K562 (cell line): ENCODE results near the gene CMTR1. TPM values are rescaled to one million over a fixed set of nuclear protein-coding genes. Genes with fewer than 3 reads are reported as not detected.

Experiments
- ESRRB ChIP-seq: fragments of 250-450 bp; sonication (Bioruptor Pico); IDR thresholded peaks from 2 replicates; pipeline ENCODE4 v1.5.0; 2020; ENCODE audit warnings: mild to moderate bottlenecking, moderate library complexity, borderline replicate concordance
- GABPB1 ChIP-seq: sonication (generic); formaldehyde crosslinking; IDR thresholded peaks from 2 replicates; pipeline ENCODE4 v1.8.0; 2022; ENCODE audit warnings: mild to moderate bottlenecking, missing genetic modification reagents
- HDGF ChIP-seq: fragments of 450-650 bp; IDR thresholded peaks from 2 replicates; pipeline ENCODE4 v1.6.1; 2016
- IFI16 ChIP-seq: fragments of 250-450 bp; sonication (Bioruptor Pico); IDR thresholded peaks from 2 replicates; pipeline ENCODE4 v2.1.2; 2022; ENCODE audit warnings: mild to moderate bottlenecking, inconsistent platforms
- JUNB ChIP-seq: fragments of 450-650 bp; formaldehyde crosslinking; conservative IDR thresholded peaks from 2 replicates; pipeline ENCODE4 v1.4.0; 2020; ENCODE audit warnings: mild to moderate bottlenecking
- MCM2 ChIP-seq: fragments of 450-650 bp; IDR thresholded peaks from 2 replicates; pipeline ENCODE4 v1.6.1; 2017; ENCODE audit warnings: low read depth, mild to moderate bottlenecking
- MNT ChIP-seq, 2 experiments: fragments of 450-650 bp; conservative IDR thresholded peaks; 2 replicates each; pipeline ENCODE4 v1.6.1; 2017; ENCODE audit warnings: mild to moderate bottlenecking in 2 of 2, moderate library complexity in 2 of 2
- NBN ChIP-seq: fragments of 450-650 bp; IDR thresholded peaks from 2 replicates; pipeline ENCODE4 v1.6.1; 2016; ENCODE audit warnings: low read depth, mild to moderate bottlenecking
- NUFIP1 ChIP-seq: fragments of 450-650 bp; IDR thresholded peaks from 2 replicates; pipeline ENCODE4 v1.6.1; 2018; ENCODE audit not compliant: partially characterized antibody
- SMARCB1 ChIP-seq: IDR thresholded peaks from 2 replicates; pipeline ENCODE4 v1.6.1; 2011; ENCODE audit warnings: improper control_type of control experiment, low read depth; ENCODE audit not compliant: insufficient read length
- SMARCE1 ChIP-seq: fragments of 450-650 bp; IDR thresholded peaks from 2 replicates; pipeline ENCODE4 v1.7.1; 2016; ENCODE audit warnings: mild to moderate bottlenecking
- SOX6 ChIP-seq: fragments of 450-650 bp; IDR thresholded peaks from 2 replicates; pipeline ENCODE4 v1.6.1; 2014; ENCODE audit warnings: mild to moderate bottlenecking
- TCF15 ChIP-seq: fragments of 250-450 bp; sonication (Bioruptor Pico); IDR thresholded peaks from 2 replicates; pipeline ENCODE4 v1.8.0; 2022; ENCODE audit warnings: moderate library complexity, mild to moderate bottlenecking, inconsistent platforms
- TCFL5 ChIP-seq: fragments of 250-450 bp; sonication (Bioruptor Pico); conservative IDR thresholded peaks from 2 replicates; pipeline ENCODE4 v1.6.1; 2021; ENCODE audit warnings: mild to moderate bottlenecking, moderate library complexity, matching md5 sums
- TFE3 ChIP-seq: fragments of 450-650 bp; formaldehyde crosslinking; IDR thresholded peaks from 2 replicates; pipeline ENCODE4 v1.4.0; 2020; ENCODE audit warnings: mild to moderate bottlenecking, mixed read lengths
- THAP7 ChIP-seq: fragments of 250-450 bp; sonication (Bioruptor Pico); IDR thresholded peaks from 2 replicates; pipeline ENCODE4 v1.5.0; 2021
- TOE1 ChIP-seq, 2 experiments: fragments of 450-650 bp in 1 of 2; sonication (generic) in 1 of 2; formaldehyde crosslinking in 1 of 2; IDR thresholded peaks; 2 replicates each; pipeline versions ENCODE4 v1.7.1 to v1.8.0; 2016 to 2022; ENCODE audit warnings: borderline replicate concordance in 2 of 2, mild to moderate bottlenecking in 2 of 2, antibody characterized with exemption in 1 of 2, inconsistent platforms in 1 of 2, low read depth in 1 of 2, missing genetic modification reagents in 1 of 2, moderate library complexity in 1 of 2
- YBX1 ChIP-seq: fragments of 450-650 bp; IDR thresholded peaks from 2 replicates; pipeline ENCODE4 v1.7.1; 2016; ENCODE audit warnings: mild to moderate bottlenecking
- ZC3H4 ChIP-seq: sonication (generic); formaldehyde crosslinking; IDR thresholded peaks from 2 replicates; pipeline ENCODE4 v1.9.0; 2021; ENCODE audit warnings: missing genetic modification reagents, borderline replicate concordance
- ZFP1 ChIP-seq: fragments of 450-650 bp; formaldehyde crosslinking; IDR thresholded peaks from 2 replicates; pipeline ENCODE4 v1.4.0; 2020; ENCODE audit warnings: mild to moderate bottlenecking, mixed read lengths
- ZNF121 ChIP-seq: sonication (generic); formaldehyde crosslinking; conservative IDR thresholded peaks from 2 replicates; pipeline ENCODE4 v1.8.0; 2022; ENCODE audit warnings: missing genetic modification reagents
- ZNF133 ChIP-seq: fragments of 250-450 bp; sonication (Bioruptor Pico); IDR thresholded peaks from 2 replicates; pipeline ENCODE4 v1.4.0; 2020; ENCODE audit warnings: mild to moderate bottlenecking
- ZNF212 ChIP-seq: fragments of 450-650 bp; formaldehyde crosslinking; IDR thresholded peaks from 2 replicates; pipeline ENCODE4 v1.4.0; 2020; ENCODE audit warnings: mild to moderate bottlenecking
- ZNF584 ChIP-seq: fragments of 200-800 bp; sonication (Bioruptor generic); IDR thresholded peaks from 2 replicates; pipeline ENCODE4 v1.6.1; 2016; ENCODE audit warnings: low read depth, mild to moderate bottlenecking, missing genetic modification characterization, missing compliant biosample characterization
- ZNF644 ChIP-seq: fragments of 200-800 bp; sonication (Bioruptor generic); IDR thresholded peaks from 2 replicates; pipeline ENCODE4 v1.6.1; 2016; ENCODE audit warnings: low read depth, missing genetic modification characterization, missing compliant biosample characterization
- ZNF764 ChIP-seq: fragments of 250-450 bp; sonication (Bioruptor Pico); IDR thresholded peaks from 2 replicates; pipeline ENCODE4 v1.4.0; 2020; ENCODE audit warnings: low read depth, mild to moderate bottlenecking, moderate library complexity
- polyA plus RNA-seq, 8 experiments: library from polyadenylated mRNA; depleted of rRNA in 4 of 8; stranded (reverse) in 5 of 8; unstranded in 3 of 8; fragments of >200 nt; fragmentation: Nextera tagmentation in 2 of 8; fragmentation: Illumina TruSeq in 1 of 8; extraction: Ambion mirVana in 2 of 8; extraction: Trizol in 1 of 8; gene quantifications; 2 replicates each; pipeline versions ENCODE4 v1.2.1 to v1.2.3, GENCODE V29; 2011 to 2014; ENCODE audit warnings: inconsistent platforms in 1 of 8, missing spikeins in 1 of 8
- total RNA-seq, 7 experiments: library from RNA; depleted of rRNA in 6 of 7; stranded (reverse); fragments of >200 nt in 6 of 7; fragmentation: Illumina TruSeq in 2 of 7; extraction: Trizol in 2 of 7; gene quantifications; 2 replicates each; pipeline versions ENCODE4 v1.2.1 to v1.2.3, GENCODE V29; 2011 to 2021; ENCODE audit warnings: low replicate concordance in 1 of 7

CMTR1 gene
- total and polyA plus RNA-seq, 9 of the 15 experiments (the other 6 are each of a cell fraction or from before 2014, with no cell fraction given) = 2.9 to 63.5 (median 49.5) TPM

- TF ChIP-seq TOE1 (IDR thresholded peaks at IDR 0.05; ENCODE audit: borderline replicate concordance) (0 out of 2 replicates have a peak, but pooled peaks have one; percentile 16), TOE1 (CRISPR knock-in tag; IDR thresholded peaks at IDR 0.05; ENCODE audit: borderline replicate concordance, low read depth) (no peak), ZFP1 (no peak), GABPB1 (CRISPR knock-in tag) (peak; percentile 61; the same call in 1 of the 2 replicates), YBX1 (no peak), TFE3 (no peak), IFI16 (CRISPR knock-in tag) (no peak), ZC3H4 (CRISPR knock-in tag) (no peak), TCFL5 (CRISPR knock-in tag) (no peak), SOX6 (peak; percentile 89), MNT (conservative IDR thresholded peaks at IDR 0.05) (peak; percentile 22 to 65; a peak in 2 of 4 replicates), SMARCB1 (peak; percentile 97), TCF15 (no peak), NBN (peak; percentile 76), ZNF121 (CRISPR knock-in tag) (no peak), ZNF764 (CRISPR knock-in tag) (no peak), ZNF644 (tag) (peak; percentile 81; the same call in 1 of the 2 replicates), HDGF (no peak; the same call in 1 of the 2 replicates), ESRRB (CRISPR knock-in tag) (no peak), THAP7 (CRISPR knock-in tag) (no peak), ZNF133 (CRISPR knock-in tag) (no peak), SMARCE1 (peak; percentile 94), JUNB (no peak), NUFIP1 (no peak), ZNF212 (no peak), MCM2 (no peak), ZNF584 (peak; percentile 82)
These were observed 27.2 kb downstream of the CMTR1 start (continued) for GRCh38 chr6:37459981-37460800.
